GM06990 (cell line): Measurements from ENCODE around the gene OPHN1.
"Not testable (repeated sequence)": the region's sequence is repeated elsewhere in the genome, so short reads cannot be mapped to it uniquely, and the experiment has no call there.

Experiments
- DNase-seq: peaks from one replicate; pipeline ENCODE4 v3.0.0-alpha.2; 2011; ENCODE audit not compliant: insufficient read length; ENCODE audit errors: extremely low read depth
- H3K27me3 ChIP-seq: replicated peaks from 2 replicates; pipeline ENCODE4 v1.6.0; 2011; ENCODE audit warnings: low read length; ENCODE audit not compliant: control insufficient read depth, insufficient read depth
- H3K36me3 ChIP-seq: 2 replicates; pipeline ENCODE4 v1.5.1; 2011; ENCODE audit warnings: low read length; ENCODE audit not compliant: control insufficient read depth, insufficient read depth
- H3K4me3 ChIP-seq: replicated peaks from 2 replicates; pipeline ENCODE4 v1.5.1; 2011; ENCODE audit warnings: low read depth, mild to moderate bottlenecking, control low read depth, low read length
- CTCF ChIP-seq: IDR thresholded peaks from 2 replicates; pipeline ENCODE4 v1.5.1; 2011; ENCODE audit warnings: low read length, control low read depth, mild to moderate bottlenecking, inconsistent platforms; ENCODE audit not compliant: insufficient read depth, poor library complexity, severe bottlenecking

OPHN1 gene

GRCh38 chrX:68288127-68288526, 145.2 kb downstream of the OPHN1 start:
- no peak for TF ChIP-seq CTCF
- Histone ChIP-seq H3K36me3 (no peaks in the 10 kb centered on the region), H3K4me3 (no peak overlapping the region), H3K27me3 (no peaks in the 10 kb centered on the region)
- DNase-seq, result no peak

- no peaks in the 10 kb centered on the region for H3K36me3 ChIP-seq
- DNase-seq, result no peak
- H3K27me3 ChIP-seq, result no peaks in the 10 kb centered on the region
- H3K4me3 ChIP-seq, result no peak overlapping the region
- no peak for TF ChIP-seq CTCF
Observed at GRCh38 chrX:68287419-68287818, 145.9 kb downstream of the OPHN1 start.

DNA sequence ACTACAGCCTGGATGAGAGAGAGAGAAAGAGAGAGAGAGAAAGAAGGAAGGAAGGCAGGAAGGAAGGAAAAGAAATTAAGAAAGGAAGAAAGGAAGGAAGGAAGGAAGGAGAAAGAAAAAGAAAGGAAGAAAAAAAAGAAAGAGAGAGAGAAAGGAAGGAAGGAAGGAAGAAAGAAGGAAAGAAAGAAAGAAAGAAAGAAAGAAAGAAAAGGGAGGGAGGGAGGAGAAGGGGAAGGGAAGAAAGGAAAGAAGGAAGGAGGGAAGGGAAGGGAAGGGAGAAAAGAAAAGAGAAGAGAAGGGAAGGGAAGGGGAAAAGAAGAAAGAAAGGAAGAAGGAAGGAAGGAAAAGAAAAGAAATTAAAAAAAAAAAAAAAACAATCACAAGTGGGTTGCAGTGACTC, 146.3 kb downstream of the OPHN1 start:
- no peak overlapping the region for H3K4me3 ChIP-seq
- DNase-seq, result no peak
- no peaks in the 10 kb centered on the region for H3K27me3 ChIP-seq
- no peak for TF ChIP-seq CTCF
- no peaks in the 10 kb centered on the region for H3K36me3 ChIP-seq

DNA sequence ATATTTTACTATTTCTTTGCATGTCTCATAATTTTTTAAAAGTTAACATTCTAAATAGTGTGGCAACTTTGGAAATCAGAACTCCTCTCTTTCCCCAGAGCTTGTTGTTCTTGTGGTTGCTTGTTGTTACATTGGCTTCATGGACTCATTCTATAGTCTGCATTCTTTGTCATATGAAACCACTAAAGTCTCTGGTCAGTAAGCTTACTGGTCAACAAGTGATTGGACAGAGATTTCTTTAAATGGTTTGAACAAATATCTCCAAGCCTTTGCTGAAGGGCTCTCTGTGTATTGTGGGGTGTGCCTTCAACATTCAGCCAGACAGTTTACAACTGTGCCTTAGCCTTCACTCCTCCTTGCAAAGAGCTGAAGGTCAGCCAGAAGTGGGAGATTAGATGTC, 147.2 kb downstream of the OPHN1 start:
- no peak for DNase-seq
- TF ChIP-seq CTCF, result no peak

DNA sequence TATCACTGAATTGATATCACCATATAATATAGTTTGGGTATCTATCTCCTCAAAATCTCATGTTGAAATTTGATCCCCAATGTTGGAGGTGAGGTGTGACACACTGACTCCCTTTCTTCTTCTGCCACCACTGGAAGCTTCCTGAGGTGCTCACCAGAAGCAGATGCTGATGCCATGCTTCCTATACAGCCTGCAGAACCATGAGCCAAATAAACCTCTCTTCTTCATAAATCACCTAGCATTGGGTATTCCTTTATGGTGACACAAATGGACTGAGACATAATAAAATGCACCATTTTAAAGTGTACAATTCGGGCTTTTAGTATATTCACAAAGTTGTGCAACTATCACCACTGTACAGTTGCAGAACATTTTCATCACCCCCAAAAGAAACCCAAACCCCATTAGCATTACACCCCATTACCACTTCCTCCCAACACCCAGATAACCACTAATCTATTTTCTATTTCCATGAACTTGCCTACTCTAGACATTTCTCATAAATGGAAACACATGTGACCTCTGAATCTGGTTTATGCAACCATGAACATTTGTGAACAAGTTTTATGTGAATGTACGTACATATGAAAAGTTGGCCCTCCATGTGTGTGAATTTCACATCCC, 148.9 kb downstream of the OPHN1 start:
- Histone ChIP-seq H3K4me3 (no peak overlapping the region), H3K27me3 (no peaks in the 10 kb centered on the region), H3K36me3 (no peaks in the 10 kb centered on the region)
- DNase-seq, result no peak
- TF ChIP-seq CTCF, result no peak

More for the DNA sequence above, 147.2 kb downstream of the OPHN1 start:
- Histone ChIP-seq H3K4me3 (no peak overlapping the region), H3K27me3 (no peaks in the 10 kb centered on the region), H3K36me3 (no peaks in the 10 kb centered on the region)

GRCh38 chrX:68273887-68274286, 159.4 kb downstream of the OPHN1 start:
- Histone ChIP-seq H3K27me3 (no peaks in the 10 kb centered on the region), H3K4me3 (no peak overlapping the region), H3K36me3 (no peaks in the 10 kb centered on the region)
- no peak for TF ChIP-seq CTCF
- DNase-seq, result no peak

GRCh38 chrX:68264793-68265192, 168.5 kb downstream of the OPHN1 start:
- H3K4me3 ChIP-seq, H3K36me3 ChIP-seq, H3K27me3 ChIP-seq, DNase-seq: not testable (repeated sequence)
